HG03280 (cell line): ENCODE results near the gene PITX3.
A peak's percentile ranks its signal among the peaks of the same experiment; 100 is the strongest.
"Not testable (repeated sequence)": the region's sequence is repeated elsewhere in the genome, so short reads cannot be mapped to it uniquely, and the experiment has no call there.

Experiments used
- ATAC-seq: cut with Tn5 transposase; IDR thresholded peaks from one replicate; pipeline ENCODE4 v1.9.1; 2021; ENCODE audit warnings: mild to moderate bottlenecking, moderate library complexity; ENCODE audit not compliant: unreplicated experiment

The PITX3 gene

DNA sequence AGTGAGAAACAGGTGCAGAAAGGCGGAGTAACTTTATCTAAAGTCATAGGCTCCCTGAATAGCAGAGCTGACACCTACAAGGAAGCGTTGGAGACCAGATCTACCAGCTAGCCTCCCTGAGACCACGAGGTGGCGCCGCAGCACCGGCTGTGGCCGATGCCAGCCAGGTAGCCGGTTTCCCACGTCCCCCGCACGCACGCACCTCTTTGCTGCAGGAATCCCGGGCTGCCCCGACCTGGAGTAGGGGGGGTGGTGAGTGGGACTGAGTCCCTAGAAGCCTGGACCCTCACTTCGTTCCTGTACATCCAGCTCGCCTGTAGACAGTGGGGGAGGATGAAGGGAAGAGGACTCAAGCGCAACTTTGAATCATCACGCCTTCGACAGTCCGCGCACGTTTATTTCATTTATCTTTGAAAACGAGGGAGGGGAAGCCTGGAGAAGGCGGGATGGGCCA is 11.5 kb downstream of the PITX3 start:
- peak; percentile 51 for ATAC-seq

DNA sequence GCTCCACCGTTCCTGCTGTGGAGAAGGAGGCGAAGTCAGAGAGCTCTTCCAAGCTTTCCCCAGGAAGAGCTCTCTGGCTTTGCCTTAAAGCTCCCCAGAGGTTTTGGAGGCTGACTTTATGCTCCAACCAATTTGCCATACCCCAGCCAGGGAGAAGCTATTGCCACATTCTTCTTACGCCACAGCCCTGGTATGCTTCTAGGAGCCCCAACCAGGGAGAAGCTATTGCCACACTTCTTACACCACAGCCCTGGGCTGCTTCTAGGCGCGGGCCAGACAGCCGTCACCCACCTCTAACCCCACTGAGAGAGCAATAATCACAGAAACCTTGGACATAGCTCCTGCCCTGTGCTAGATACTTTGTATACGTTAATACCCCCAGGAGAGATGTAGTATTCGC is 14.3 kb downstream of the PITX3 start:
- ATAC-seq: no peak

DNA sequence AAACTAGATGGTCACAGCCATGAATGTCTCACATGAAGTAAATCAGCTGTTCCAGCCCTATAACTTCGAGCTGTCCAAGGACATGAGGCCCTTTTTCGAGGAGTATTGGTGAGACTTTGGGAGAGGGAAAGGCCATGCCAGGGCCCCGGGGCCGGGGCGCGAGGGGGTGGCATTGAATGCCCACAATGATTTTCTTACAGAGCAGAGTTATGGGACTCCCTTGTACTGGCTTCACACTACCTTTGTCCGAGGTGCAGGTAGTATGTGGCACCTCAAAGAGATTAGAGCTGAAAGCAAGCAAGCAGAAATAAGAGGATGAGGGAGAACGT is 14.8 kb downstream of the PITX3 start:
- no peak for ATAC-seq

DNA sequence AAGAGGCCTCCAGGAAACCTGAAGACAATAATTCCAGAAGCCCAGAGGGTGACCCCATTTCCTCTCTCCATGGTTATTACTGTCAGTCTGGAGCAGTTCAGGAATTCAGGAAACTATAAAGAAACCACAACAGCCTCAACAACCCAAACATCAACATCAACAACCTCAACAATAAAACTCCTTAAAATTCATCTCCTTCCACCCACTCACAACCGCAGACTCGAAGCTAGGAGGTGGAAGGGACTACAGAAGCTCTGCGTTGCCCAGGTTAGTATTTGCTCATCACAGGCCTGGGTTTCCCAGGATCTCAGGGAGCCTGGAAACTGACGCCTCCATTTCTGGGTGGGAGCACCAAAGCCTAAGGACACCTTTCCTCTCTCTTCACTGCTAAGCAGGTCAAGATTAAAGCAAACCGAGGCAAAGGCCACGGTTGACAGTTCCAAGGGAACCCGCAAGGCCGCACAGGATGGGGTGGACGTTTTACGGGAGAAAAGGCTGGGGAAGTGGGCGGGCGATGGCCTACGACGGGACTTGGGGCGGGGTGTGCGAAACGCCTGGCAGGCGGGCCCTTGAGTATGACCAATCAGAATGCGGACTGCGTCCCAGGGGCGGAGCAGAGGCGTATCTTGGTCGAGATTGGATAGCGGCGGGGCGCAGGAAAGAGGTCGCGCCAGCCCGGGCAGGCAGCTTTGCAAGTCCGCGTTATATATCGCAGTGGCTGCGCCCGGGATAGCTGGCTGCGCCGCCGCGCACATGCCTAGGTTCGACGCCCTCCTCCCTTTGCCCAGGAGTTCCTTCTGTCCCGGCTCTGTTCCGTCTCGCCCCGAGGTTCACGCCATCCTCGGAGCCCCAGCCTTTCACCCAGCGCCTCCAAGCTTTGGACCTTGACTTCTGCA is 15.4 kb downstream of the PITX3 start, which contains the start of gene ELOVL3:
Gene ELOVL3 (plus strand): TSS at position 654 of the 896 bp plus-strand sequence. CDS start 250 bp downstream, outside the sequence.
- peak; percentile 79 for ATAC-seq

DNA sequence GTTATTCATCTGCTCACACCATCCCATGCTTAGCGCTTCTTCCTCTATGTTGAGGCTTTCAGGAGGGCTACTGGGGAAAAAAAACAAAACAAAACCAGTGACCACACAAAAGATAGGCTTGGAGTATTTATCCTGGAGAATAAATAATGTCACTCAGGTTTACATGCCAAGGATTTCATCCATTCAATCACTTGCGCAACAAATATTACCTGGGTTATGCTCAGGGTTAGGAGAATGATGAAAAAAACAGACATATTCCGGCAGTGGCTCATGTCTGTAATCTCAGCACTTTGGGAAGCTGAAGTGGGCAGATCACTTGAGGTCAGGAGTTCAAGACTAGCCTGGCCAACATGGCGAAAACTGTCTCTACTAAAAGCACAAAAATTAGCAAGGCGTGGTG is 18.5 kb downstream of the PITX3 start:
- no peak for ATAC-seq

DNA sequence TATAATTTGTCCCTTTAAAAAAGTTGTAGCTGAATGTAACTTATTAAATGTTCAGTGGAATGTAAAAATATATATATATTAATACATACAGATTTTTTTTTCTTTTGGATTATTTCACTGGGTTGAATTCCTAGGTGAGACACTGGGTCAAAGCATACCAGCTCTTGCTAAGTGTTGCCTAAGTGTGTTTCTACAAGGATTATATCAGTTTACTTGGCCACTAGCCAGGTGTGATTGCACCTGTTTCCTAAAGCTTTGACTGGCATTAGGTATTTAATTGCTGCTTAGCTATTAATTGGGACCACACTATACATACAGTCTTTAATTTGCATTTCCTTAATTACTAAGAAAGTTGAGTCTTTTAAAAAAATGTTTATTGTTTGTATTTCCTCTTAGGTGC is 20.7 kb downstream of the PITX3 start:
- no peak for ATAC-seq

DNA sequence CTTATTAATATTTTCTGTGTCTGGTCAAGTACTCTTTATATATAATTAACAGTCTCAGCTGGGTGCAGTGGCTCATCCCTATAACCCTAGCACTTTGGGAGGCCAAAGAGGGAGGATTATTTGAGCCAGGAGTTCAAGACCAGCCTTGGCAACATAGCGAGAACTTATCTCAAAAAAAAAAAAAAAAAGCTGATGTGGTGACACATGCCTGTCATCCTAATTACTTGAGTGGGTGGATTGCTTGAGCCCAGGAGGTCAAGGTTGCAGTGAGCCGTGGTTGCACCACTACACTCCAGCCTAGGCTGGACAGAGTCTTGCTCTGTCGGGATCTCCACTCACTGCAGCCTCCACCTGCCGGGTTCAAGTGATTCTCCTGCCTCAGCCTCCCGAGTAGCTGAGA is 21.9 kb downstream of the PITX3 start:
- no peak for ATAC-seq

DNA sequence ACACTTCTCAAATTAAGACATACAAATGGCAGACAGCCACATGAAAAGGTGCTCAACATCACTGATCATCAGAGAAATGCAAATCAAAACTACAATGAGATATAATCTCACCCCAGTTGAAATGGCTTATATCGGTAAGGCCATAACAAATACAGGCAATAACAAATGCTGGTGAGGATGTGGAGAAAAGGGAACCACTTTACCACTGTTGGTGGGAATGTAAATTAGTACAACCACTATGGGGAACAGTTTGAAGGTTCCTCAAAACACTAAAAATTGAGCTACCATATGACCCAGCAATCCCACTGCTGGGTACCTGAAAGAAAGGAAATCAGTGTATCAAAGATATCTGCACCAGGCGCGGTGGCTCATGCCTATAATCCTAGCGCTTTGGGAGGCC is 27.7 kb downstream of the PITX3 start:
- ATAC-seq: not testable (repeated sequence)

DNA sequence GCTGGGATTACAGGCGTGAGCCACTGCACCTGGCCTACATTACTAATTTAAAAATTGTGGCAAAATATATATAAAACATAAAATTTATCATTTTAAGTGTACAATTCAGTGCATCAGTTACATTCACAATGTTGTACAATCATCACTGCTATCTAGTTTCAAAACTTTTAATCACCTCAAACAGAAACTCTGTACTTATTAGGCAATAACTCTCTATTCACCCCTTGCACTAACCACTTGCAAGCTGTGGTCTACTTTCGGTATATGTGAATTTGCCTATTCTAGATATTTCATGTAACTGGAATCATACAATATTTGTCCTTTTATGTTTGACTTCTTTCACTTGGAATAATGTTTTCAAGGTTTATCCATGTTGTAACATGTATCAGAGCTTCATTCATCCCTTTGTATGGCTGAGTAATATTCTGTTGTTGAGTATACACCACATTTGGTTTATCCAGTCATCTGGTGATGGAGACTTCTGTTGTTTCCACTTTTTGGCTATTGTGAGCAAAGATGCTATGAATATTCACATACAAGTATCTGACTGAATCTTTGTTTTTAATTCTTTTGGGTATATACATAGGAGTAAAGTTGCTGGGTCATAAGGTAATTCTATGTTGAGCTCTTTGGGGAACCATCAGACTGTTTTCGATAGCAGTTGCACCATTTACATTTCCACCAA is 29.6 kb downstream of the PITX3 start:
- no peak for ATAC-seq

DNA sequence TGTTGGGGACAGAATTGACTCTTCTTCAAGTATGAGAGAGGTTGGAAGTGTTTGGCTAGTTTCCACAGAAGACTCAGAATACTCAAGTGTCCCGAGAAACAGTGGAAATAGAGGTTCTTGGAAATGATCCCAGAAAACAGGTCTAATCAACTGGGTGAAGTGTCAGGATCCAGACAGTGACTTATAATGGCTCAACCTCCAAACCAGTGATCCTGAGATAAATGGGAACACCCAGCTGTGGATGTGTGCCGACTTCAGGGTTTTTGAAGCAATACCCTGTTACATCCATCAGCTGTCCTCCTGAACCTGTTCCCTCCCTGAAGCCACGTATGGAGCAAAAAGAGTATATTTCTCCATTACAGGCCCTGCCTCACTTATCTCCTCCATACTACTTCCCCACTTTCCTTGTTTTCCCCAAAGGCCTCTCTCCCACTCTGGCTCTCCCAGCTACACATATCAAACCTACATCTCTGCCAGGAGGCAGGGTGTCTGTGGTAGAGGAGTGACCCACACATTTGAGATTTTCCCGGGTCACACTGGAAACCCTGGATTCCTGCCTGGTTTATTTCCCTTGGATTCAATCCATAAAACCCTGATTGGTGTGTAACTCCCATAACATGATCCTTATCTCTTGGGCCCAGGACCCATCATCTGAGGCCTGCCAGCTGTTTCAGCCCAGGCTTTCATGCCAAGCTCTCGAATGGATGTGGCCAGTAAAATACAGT is 32.8 kb downstream of the PITX3 start:
- no peak for ATAC-seq

DNA sequence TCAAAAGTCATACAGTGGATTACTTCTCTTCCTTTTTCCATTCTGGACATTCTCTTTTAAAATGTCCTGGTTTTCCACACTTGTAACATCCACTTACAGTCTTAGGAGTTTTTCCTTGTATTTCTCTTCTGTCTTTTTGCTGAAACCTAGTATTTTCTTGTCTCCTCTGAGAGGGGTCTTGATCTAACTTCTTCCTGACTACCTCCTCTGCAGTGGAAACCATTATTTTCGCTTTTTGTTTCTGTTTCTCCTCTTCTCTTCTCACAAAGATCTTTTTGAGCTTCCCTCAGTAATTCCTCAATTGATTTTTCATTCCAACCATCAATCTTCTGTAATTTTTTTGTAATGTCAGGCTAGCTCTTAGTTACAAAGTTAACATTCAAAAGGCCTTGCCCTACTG is 38.9 kb downstream of the PITX3 start:
- no peak for ATAC-seq

DNA sequence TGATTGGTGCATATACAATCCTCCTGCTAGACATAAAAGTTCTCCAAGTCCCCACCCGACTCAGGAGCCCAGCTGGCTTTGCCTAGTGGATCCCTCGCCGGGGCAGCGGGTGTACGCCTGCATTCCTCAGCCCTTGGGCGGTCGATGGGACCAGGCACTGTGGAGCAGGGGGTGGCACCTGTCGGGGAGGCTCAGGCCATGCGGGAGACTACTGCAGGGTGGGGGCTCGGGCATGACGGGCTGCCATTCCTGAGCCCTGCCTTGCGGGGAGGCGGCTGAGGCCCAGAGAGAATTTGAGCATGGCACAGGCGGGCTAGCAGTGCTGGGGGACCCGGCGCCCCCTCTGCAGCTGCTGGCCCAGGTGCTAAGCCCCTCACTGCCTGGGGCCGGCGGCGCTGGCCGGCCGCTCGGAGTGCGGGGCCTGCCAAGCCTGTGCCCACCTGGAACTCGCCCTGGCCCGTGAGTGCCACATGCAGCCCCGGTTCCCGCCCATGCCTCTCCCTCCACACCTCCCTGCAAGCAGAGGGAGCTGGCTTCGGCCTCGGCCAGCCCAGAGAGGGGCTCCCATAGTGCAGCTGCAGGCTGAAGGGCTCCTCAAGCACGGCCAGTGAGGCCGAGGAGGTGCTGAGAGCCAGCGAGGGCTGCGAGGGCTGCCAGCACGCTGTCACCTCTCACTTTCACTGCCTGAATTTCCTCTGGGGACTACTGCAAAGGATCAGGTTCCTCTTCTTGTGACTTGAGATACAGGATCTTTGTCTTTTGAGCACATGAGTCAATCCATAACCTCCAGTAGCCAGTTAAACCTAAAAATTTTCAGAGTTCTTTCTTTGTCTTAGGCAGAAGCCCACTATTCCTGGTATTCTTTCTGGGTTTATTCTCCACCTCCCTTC is 40.3 kb downstream of the PITX3 start:
- no peak for ATAC-seq

DNA sequence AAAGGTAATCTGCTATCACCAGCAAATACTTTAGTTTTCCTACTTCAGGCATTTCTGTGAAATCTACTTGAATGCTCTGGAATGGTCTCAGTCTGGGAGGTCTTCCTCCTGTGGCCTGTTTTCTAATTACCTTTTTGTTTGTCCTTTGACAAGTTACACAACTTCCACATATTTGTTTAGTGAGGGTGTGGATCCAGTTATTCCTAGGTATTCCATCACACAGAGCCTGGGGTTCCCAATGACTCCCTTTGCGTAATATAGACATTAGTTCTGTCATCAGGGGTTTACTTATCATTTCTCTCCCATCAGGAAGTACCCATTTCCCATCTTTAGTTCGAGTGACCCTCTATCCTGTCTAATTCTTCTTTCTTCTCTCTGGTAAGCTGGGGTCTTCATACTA is 43.3 kb downstream of the PITX3 start:
- no peak for ATAC-seq

DNA sequence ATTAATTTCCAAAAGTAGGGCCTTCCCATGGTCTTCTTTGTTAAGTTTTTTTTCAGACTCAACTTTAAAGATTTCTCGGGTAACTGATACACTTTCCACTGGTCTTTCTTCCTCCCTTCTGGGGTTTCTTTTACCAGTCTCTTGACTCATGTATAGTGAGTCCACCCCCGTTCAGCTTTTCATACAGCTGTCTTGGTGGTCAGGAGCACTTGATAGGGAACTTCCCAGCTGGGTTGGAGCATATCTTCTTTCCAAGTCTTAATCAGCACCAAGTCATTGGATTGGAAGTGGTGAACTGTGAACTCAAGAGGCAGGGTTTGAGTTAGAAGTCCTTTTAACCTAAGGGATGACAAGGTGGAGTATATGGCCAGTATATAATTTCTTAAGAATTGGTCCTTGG is 44.4 kb downstream of the PITX3 start:
- no peak for ATAC-seq

DNA sequence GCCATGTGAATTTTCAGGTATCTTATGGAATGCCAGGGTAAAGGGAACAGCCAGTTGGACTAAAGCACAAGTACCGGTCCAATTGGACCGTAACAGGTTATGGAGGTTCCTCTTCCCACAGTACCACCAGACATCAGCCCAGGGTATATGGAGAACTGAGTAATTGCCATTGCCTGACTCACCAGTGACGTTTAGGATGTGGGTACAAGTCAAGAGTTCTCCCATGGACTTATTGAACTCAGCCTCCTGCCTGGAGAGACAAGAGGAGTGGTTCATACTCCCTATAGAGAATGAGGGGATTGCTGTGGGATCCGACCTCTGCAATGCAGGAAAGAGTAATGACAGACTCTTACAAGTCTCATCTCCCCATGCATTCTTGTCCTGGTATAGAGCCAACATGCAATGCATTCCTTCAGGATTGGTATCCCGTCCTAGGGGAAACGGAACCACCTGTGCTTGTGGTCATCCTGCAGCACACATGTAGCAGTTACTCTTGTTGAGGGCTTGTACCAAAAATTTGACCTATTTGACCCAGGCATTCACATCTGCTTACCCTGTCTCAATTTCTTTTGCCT is 45.9 kb downstream of the PITX3 start:
- no peak for ATAC-seq

DNA sequence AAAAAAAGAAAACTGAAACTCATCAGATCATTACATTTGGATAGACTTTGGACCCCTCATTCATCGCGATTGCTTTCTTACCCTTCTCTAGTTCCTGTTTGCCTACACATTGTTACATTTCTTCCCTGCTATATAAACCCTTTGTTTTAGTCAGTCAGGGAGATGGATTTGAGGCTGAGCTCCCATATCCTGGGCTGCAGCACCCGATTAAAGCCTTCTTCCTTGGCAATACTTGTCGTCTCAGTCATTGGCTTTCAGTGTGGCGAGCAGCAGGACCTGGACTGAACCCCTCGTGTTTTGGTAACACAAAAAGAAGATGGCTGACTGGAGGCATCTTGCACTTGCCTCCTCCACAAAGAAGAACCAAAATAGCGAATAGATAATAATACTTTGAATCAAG is 49.4 kb downstream of the PITX3 start:
- ATAC-seq: no peak

DNA sequence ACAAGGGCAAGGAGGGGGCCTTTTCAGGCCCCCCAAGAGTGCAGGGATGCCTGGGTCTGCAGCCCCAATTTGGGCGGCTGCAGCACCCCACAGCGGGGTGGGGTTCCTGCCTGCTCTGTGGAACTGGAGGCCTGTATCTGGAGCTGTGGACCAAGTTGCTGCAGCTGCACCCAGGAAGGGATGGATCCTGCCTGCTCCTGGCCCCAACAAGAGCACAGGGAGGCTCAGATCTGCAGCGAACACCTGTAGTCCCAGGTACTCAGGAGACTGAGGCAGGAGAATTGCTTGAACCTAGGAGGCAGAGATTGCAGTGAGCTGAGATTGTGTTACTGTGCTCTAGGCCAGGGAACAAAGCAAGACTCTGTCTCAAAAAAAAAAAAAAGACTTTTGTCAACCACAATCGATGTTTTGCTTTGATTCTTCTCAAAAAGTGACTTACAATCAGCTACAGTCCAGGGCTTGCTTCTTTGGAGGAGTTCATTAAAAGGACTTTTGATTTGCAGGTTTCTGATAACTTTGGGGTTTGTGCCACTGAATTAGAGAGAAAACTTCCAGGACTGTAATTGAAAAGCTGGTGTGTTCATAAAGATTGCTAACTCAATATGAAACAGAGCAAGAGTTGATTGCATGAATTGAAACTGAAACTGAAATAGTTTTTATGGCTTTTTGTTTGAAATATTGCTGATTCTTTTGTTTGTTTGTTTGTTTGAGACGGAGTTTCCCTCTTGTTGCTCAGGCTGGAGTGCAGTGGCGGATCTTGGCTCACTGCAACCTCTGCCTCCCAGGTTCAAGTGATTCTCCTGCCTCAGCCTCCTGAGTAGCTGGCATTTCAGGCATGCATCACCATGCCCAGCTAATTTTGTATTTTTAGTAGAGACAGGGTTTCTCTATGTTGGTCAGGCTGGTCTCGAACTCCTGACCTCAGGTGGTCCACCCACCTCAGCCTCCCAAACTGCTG is 52.1 kb downstream of the PITX3 start:
- not testable (repeated sequence) for ATAC-seq

DNA sequence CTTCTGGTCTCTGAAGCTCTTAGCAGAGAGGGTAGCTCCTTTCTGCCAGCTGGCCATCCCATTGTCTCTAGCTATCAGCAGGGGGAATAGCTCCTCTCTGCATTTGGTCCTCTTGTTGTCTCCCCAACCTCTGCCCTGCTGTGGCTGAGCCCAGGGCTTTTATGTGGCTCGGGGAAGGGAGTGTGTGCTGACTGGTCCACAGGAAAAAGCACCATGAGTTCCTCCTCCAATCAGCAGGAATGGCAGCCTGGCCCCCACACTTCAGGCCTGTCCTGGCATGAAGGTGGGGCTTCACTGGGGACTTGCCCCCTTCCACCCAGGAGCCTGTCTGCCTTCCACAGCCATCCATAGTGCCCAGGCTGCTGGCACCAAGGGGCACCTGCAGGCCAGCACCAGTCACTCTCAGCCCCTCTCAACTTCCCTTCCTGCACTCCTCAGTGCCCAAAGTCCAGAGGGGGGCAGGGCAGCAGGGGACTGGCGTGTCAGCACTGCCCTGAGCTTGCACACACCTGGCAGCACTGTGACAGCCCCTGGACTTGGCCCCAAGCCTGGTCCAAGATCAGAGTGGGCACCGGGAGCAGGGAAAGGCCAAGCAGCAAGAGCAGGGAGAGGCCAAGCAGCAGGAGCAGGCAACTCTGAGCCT is 52.9 kb downstream of the PITX3 start:
- no peak for ATAC-seq
